Psoas muscle (tissue), 8 donors: ENCODE measurements around the gene RAD51B. TPM values are rescaled to one million over a fixed set of nuclear protein-coding genes. Genes with fewer than 3 reads are reported as not detected.

Experiments used
- ATAC-seq, 4 donors: fragments of 200-7000 bp; cut with Tn5 transposase; one replicate each; pipeline ENCODE4 v1.9.1; 2020; ENCODE audit warnings: moderate library complexity in 3 of 4, mild to moderate bottlenecking in 2 of 4
- DNase-seq, 2 donors: peaks; one replicate each; pipeline ENCODE4 v3.0.0-alpha.2; 2020
- H3K27ac ChIP-seq: fragments of 200-600 bp; one replicate; pipeline ENCODE4 v1.8.0; 2022
- H3K27me3 ChIP-seq, 3 donors: fragments of 200-600 bp in 1 of 3; one replicate each; pipeline versions ENCODE4 v1.6.1 to v1.8.0; 2013 to 2022; ENCODE audit warnings: low read length in 2 of 3, mild to moderate bottlenecking in 2 of 3, moderate library complexity in 1 of 3; ENCODE audit not compliant: insufficient read depth in 3 of 3
- H3K36me3 ChIP-seq, 2 donors: fragments of 200-600 bp in 1 of 2; one replicate each; pipeline versions ENCODE4 v1.6.1 to v1.8.0; 2013 to 2022; ENCODE audit warnings: low read depth in 1 of 2, mild to moderate bottlenecking in 1 of 2, moderate library complexity in 1 of 2; ENCODE audit not compliant: insufficient read depth in 1 of 2
- H3K4me1 ChIP-seq: fragments of 200-600 bp; one replicate; pipeline ENCODE4 v1.8.0; 2022
- H3K4me3 ChIP-seq: fragments of 200-600 bp; one replicate; pipeline ENCODE4 v1.8.0; 2022; ENCODE audit warnings: mild to moderate bottlenecking
- H3K9me3 ChIP-seq: fragments of 200-600 bp; one replicate; pipeline ENCODE4 v1.8.0; 2022
- WGBS, 3 donors: extraction: QIAGEN DNeasy Blood & Tissue Kit; methylation state at CpG; one replicate each; pipeline versions ENCODE4 v1.1.6 to v1.1.7; 2013; 5-methylcytosine and 5-hydroxymethylcytosine counted together
- intact Hi-C, 2 donors: fragments of 100-400 bp; cut with DNase I; formaldehyde crosslinking; loops; one replicate each; pipeline versions ENCODE4 v1.11.0 to v1.14.2; 2022
- polyA plus RNA-seq, 3 donors: library from polyadenylated mRNA; stranded (reverse); fragments of 200-250 nt; gene quantifications; one replicate each; pipeline ENCODE4 v1.2.3, GENCODE V29; 2013
- total RNA-seq, 4 donors: library from RNA; stranded (reverse); fragmentation: NEBNext Ultra II Directional in 2 of 4; extraction: Animal tissue kit (Norgen Biotek cat#: 25700) in 2 of 4; gene quantifications; one replicate each; pipeline versions ENCODE4 v1.2.1 to v1.2.4, GENCODE V29; 2021 to 2023
- TF ChIP-seq, protein P1 (sequence below): fragments of 200-600 bp; IDR thresholded peaks from one replicate; pipeline ENCODE4 v1.8.0; 2022; ENCODE audit warnings: antibody characterized with exemption
- donor health status: healthy with polysubstance abuse.
- donor health status: DM: no; HTN: no; CAD: no; lungs with moderate emphysema.
- donor health status: Bipolar disorder and iron deficiency.
- donor health status: healthy.
- donor health status: DM: yes; HTN: yes; CAD: no.
- donor health status: DM: no; HTN: no; CAD: no.
- donor health status: DM: no; HTN: no; CAD: no.
- donor health status: DM: yes; HTN: yes; CAD: no.

The RAD51B gene
- total and polyA plus RNA-seq, 7 donors, result 0.60 to 7.2 (median 2.2) TPM

DNA sequence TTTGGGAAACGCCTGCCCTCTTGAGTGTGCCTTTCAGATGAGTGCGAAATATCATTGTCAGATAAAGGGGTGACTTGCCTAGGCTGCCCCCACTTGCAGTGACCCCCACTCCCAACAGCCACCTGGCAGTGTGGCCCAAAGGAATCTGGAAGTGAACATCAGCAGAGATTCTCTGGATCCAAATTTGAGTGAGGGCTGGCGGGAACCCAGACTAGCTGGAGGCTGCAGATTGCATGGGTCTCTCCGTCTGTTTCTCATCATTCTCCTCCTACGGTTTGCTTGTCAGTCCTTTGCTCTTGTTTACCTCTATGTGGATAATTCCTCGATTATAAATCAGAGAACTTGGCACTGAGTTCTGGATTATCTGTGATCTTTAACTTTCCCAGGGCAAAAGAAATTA, 692.5 kb downstream of the RAD51B start:
- peaks cover 3% of the 10 kb centered on the region for H3K4me1 ChIP-seq
- intact Hi-C loops, result no loop called here
- DNase-seq (no peak), ATAC-seq (no peak)
- H3K27me3 ChIP-seq, result no peaks in the 10 kb centered on the region
- TF ChIP-seq, protein P1, sequence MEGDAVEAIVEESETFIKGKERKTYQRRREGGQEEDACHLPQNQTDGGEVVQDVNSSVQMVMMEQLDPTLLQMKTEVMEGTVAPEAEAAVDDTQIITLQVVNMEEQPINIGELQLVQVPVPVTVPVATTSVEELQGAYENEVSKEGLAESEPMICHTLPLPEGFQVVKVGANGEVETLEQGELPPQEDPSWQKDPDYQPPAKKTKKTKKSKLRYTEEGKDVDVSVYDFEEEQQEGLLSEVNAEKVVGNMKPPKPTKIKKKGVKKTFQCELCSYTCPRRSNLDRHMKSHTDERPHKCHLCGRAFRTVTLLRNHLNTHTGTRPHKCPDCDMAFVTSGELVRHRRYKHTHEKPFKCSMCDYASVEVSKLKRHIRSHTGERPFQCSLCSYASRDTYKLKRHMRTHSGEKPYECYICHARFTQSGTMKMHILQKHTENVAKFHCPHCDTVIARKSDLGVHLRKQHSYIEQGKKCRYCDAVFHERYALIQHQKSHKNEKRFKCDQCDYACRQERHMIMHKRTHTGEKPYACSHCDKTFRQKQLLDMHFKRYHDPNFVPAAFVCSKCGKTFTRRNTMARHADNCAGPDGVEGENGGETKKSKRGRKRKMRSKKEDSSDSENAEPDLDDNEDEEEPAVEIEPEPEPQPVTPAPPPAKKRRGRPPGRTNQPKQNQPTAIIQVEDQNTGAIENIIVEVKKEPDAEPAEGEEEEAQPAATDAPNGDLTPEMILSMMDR, result no peak
- H3K36me3 ChIP-seq, result no peaks in the 10 kb centered on the region
- H3K9me3 ChIP-seq, result no peaks in the 10 kb centered on the region
- no peak overlapping the region for H3K4me3 ChIP-seq
- H3K27ac ChIP-seq, result no peak overlapping the region
- 70 to 77% (median 77%) methylated on average over 6 of the region's 6 CpGs for WGBS, 3 donors

DNA sequence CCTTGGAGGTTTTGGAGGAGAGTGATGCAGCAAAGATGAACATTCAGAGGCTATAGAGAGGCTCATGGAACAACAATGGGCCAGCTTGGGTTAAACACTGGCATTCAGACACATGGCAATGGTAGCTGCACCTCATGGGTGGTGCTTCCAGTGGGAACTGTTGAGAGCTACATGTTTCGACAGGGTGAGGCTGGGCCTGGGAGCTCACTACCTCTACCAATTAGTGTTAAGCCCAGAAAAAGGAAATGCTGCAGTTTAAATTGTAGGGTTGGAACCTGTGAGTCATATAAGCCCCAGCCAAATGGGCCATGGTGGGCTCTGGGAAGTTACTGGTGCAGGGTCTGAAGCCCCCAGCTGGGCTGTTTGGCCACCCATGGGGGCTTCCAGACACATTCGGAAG, 693.6 kb downstream of the RAD51B start:
- DNase-seq (no peak), ATAC-seq (no peak)
- 85 to 86% (median 86%) methylated on average over 2 of the region's 2 CpGs for WGBS, 3 donors
- intact Hi-C loops, result no loop called here
- Histone ChIP-seq H3K4me3 (no peak overlapping the region), H3K36me3 (no peaks in the 10 kb centered on the region), H3K4me1 (peaks cover 3% of the 10 kb centered on the region), H3K27ac (no peak overlapping the region), H3K9me3 (no peaks in the 10 kb centered on the region), H3K27me3 (no peaks in the 10 kb centered on the region)
- TF ChIP-seq, protein P1, result no peak

DNA sequence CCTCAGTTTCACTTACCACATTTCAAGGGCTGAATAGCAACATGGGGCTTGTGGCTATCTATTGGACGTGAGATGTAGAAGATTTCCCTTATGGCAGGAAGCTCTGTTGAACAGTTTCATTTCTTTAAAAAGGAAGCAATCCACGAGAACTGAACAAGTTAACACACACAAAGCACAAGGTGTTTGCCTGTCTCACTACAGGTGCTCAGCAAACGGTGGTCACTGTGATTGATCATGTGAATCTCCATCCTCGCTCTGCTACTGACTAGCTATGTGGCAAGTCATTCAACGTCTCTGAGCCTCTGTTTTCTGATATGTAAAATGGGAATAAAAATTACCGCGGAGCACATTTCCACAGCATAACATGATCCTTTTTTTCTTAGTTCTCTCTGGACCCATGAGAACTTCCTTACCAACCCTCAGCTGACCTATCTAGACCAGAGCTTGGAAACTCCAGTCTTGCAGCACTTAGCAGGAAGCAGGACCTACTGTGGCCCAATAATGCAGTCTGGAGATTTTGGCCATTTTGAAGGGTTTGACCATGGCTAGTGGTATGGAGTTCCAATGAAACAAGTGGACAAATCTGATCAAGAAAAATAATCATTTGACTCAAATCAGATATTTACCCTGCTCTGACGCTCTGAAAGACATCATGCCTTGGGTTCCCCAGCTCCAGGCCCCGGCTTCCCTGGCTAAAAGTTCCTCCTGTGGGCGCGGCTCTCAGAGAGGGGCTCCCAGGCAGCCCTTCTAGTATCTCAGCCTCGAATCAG, 694.4 kb downstream of the RAD51B start:
- intact Hi-C loops, result no loop called here
- Histone ChIP-seq H3K4me3 (no peak overlapping the region), H3K27me3 (no peaks in the 10 kb centered on the region), H3K36me3 (no peaks in the 10 kb centered on the region), H3K27ac (no peak overlapping the region), H3K4me1 (peaks cover 6% of the 10 kb centered on the region), H3K9me3 (no peaks in the 10 kb centered on the region)
- TF ChIP-seq, protein P1, result no peak
- DNase-seq (no peak), ATAC-seq (no peak)
- 85 to 88% (median 85%) methylated on average over 12 of the region's 12 CpGs for WGBS, 3 donors

DNA sequence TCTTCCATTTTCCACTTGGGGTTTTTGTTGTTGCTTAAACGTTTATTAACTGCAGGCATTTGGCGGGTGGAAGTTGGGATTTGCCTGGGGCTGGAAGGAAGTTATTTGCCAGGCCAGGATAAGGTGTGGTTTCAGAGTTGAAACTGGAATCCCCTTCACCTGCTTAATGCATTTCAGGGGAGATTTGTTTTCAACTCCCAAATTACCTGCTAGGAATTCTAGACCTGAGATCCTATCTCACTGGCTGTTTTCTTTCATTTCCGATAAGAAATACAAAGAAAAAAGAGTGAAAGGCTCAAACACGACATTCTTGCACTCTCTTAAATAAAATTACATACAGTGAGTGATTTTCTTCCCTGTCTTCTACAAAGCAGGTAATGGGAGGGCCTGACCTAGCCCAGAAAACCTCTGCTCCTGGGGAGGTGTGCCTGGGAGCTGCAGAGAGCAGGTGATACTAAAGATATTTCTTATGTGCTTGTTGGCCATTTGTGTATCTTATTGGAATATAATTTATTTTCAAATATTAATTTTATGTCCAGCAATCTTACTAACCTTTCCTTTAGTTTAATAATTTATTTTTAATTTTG, 695.1 kb downstream of the RAD51B start:
- DNase-seq, result no peak
- Histone ChIP-seq H3K27ac (no peak overlapping the region), H3K9me3 (no peaks in the 10 kb centered on the region), H3K4me1 (peaks cover 9% of the 10 kb centered on the region), H3K4me3 (no peak overlapping the region), H3K27me3 (no peaks in the 10 kb centered on the region), H3K36me3 (no peaks in the 10 kb centered on the region)
- no peak for ATAC-seq
- intact Hi-C loops, result no loop called here
- TF ChIP-seq, protein P1, result no peak
- WGBS, 3 donors, result 70 to 83% (median 78%) methylated on average over 4 of the region's 4 CpGs
